HG02623 (cell line): ENCODE data around the gene TPP1.

ENCODE experiments used
- ATAC-seq: cut with Tn5 transposase; IDR thresholded peaks from one replicate; pipeline ENCODE4 v1.9.1; 2021; ENCODE audit warnings: moderate library complexity; ENCODE audit not compliant: unreplicated experiment

Gene TPP1

DNA sequence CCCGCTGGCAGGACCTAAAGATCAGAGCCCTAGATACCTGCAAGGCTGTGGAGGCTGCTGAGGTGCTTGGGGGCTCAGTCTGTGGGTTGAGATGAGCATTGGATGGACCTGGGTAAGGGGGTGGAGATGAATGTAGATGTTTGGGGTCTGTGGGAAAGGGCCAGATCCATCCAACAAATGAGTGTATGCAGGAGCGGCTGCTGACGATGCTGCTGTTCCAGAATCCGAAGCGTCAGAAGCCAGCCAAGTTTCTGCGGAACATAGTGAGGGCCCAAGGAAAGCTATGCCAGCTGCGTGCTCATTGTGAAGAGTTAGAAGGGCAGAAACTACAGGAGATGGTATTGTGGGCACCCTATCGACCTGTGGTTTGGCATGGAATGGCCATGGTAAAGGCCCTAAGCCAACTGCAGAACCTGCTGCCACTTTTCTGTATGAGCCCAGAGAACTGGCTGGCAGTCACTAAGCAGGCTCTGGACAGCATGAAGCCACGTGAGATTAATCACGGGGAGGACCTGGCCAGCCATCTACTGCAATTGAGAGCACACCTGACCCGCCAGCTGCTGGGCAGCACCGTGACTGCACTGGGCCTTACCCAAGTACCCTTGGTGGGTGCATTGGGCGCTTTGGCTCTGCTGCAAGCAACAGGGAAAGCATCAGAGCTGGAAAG is 52.4 kb downstream of the TPP1 start:
- no peak for ATAC-seq

DNA sequence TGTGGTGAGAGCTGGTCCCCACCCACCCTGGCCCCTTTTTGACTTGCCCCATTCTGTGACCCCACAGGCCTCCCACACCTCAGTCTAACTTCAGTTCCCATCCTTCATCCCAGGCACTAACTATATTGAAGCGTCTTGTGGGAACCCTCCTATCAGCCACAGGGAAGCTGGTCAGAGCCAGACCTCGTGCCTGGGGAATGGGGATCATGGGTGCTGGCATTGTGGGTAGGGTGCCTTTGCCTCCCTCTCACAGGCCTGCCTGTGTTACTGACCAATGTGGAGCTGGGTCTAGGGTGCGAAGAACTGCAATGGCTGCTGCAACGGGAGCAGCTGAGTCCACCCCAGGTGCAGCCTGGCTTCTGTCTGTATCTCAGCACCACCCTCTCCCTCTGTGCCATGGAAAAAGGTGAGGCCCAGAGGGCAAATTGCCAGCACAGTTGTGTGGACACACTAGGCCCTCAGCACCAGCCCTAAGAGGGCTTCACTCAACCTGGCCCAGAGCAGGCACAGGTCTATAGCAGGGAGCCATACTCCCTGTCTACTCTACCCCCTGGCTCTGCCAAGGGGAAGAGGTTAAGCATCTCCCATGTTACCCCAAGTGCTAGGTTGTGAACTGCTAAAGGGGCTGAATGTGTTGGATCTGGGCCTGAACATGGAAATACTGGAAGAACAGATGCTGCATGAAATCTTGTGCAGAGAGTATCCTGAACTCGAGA is 53.1 kb downstream of the TPP1 start:
- ATAC-seq, result no peak

GRCh38 chr11:6565325-6565724 is 53.9 kb downstream of the TPP1 start:
- ATAC-seq, result no peak

DNA sequence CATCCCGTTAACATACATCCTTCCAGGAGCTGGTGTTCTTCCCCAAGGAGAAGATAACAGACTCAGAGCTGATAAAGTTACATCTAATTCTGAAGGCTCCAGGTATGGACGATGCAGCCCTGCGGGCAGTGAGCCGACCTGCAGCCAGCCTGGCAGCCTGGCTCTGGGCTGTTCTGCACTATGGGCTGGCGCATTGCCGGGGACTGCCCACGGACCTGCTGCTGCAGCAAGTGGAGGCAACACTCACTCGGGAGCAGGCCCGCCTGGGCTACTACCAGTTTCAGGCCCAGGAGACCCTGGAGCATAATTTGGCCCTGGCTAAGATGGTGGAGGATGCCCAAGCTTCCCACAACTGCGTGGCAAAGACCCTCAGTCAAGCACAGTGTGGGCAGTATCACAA is 55.6 kb downstream of the TPP1 start:
- no peak for ATAC-seq

DNA sequence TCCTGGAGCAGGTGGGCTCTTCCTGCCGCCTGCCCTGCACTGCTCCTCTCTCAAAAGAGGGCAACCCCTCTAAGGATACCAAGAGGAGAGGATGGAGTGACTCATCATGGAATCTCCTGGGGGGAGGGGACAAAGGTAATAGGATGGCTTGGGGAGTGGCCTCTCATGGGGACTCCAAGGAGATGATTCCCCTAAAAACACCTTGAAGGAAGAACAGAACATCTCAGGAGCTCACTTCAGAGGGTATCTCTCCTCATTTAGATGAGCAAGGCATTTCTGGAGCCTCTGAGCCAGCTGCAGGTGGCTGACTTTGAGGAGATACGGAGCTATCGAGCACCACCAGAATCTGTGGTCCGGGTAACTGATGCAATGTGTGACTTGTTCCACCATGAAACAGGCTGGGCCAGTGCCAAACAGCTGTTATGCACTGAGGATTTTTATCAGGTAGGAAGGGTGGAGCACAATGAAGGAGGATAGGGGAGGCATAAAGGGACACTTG is 56.1 kb downstream of the TPP1 start:
- ATAC-seq, result no peak
